ENCODE results near the gene MACROH2A1.

MACROH2A1 gene

DNA sequence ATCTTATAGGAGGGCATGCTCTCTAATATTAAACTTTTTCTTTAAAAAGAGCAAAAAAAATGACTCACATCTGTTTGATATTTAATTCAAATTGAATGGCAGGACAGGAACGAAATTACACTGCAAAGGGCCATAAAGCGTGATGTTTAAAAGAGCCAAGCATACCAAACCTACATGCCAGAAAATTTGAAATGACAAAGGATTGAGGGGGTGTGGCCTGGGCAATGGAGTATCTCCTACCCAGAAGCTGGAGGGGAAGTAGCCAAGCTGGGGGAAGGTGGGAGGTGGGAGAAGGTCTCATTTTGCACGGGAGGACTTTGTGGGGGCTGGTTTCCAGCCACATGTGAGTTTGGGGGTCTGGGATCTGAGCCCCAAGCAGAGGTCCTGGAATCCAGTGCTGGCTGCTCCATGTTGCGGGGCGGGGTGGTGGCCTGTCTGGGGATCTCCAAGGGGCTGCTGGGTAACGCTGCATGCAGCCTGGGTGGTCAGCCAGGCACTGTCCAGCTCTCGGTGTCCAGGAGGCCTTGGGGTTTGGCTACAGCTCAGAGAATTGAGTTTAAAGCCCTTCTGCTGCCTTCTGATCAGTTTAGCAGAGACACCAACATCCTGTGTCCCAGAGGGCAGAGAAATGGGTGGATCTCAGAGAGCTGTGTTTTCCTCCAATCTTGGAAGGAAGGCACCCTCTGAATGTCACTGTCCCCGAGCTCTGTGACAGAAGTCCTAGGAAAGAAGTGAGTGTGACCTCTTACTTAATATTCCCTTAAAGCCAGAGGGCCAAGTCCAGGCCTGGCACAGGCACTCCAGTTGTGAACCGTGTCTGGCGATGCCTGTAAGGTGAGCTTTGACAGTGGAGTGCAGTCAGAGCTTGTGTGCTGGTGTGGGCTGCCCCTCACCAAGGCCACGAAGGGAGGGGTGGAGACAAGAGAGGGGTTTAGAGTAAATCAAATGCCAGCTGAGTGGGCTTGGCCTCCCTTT is 40.5 kb upstream of the MACROH2A1 start:
- no peak for DNase-seq
- H2AFZ ChIP-seq (ENCODE audit: low read length): no peak overlapping the region
- H3F3A ChIP-seq (ENCODE audit: insufficient read depth, low read length): no peaks in the 10 kb centered on the region
- no peak overlapping the region for H3K4me3 ChIP-seq (ENCODE audit: low read length)
- no peak overlapping the region for H3K27ac ChIP-seq (ENCODE audit: low read length)
- TF ChIP-seq EZH2 (optimal IDR thresholded peaks at IDR 0.05; ENCODE audit: low read depth, low read length) (no peak), CTCF (IDR thresholded peaks at IDR 0.05; ENCODE audit: low read length) (no peak), EZH2phosphoT487 (IDR thresholded peaks at IDR 0.05; ENCODE audit: low read length) (no peak)
- H3K9me2 ChIP-seq (replicated peaks; ENCODE audit: insufficient read depth, low read length): no peaks in the 10 kb centered on the region
- H3K4me1 ChIP-seq (ENCODE audit: low read length): no peaks in the 10 kb centered on the region
- no peaks in the 10 kb centered on the region for H4K20me1 ChIP-seq (ENCODE audit: insufficient read depth, low read length)
- no peaks in the 10 kb centered on the region for H3K9me3 ChIP-seq (replicated peaks; ENCODE audit: insufficient read depth, low read length)
- no peak overlapping the region for H3K9ac ChIP-seq (ENCODE audit: low read length)
- H3K4me2 ChIP-seq (ENCODE audit: low read depth, low read length): no peak overlapping the region
- no peaks in the 10 kb centered on the region for H3K79me2 ChIP-seq (ENCODE audit: low read length)
- H3K27me3 ChIP-seq (replicated peaks; ENCODE audit: insufficient read depth, low read length): no peaks in the 10 kb centered on the region
- H3K36me3 ChIP-seq (replicated peaks; ENCODE audit: insufficient read depth, low read length): no peaks in the 10 kb centered on the region

DNA sequence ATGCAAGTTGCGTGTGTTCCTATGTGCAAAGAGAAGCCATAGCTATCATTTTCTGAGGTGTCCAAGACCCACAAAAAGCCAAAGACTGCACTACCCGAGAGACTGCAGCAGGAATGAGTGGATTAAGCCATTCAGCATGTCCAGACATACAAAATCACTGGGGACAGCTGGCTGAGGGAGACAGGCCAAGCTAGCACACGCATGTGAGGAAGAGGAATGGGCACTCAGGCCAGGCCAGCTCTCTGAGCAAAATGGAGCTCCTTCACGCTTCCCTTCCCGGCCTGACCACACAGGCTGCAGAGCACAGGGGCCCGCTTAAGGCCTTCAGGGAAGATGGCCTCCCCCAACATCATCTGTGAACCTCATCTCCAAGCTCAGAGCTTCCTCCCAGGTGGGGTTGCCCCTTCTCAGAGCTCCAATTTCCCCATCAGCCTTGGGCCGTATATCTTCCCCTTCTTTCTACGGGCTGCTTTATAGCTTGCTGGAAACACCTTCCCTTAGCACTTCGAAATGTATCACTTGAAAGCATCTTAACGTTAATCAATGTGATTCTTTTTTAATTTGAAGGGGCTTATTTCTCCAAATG is 39.7 kb upstream of the MACROH2A1 start:
- Histone ChIP-seq H2AFZ (ENCODE audit: low read length) (no peak overlapping the region), H3F3A (ENCODE audit: insufficient read depth, low read length) (no peaks in the 10 kb centered on the region), H3K4me1 (ENCODE audit: low read length) (no peaks in the 10 kb centered on the region), H3K79me2 (ENCODE audit: low read length) (no peaks in the 10 kb centered on the region), H3K9ac (ENCODE audit: low read length) (no peak overlapping the region), H4K20me1 (ENCODE audit: insufficient read depth, low read length) (no peaks in the 10 kb centered on the region), H3K27ac (ENCODE audit: low read length) (no peak overlapping the region), H3K4me2 (ENCODE audit: low read depth, low read length) (no peak overlapping the region), H3K27me3 (replicated peaks; ENCODE audit: insufficient read depth, low read length) (no peaks in the 10 kb centered on the region), H3K4me3 (ENCODE audit: low read length) (no peak overlapping the region), H3K36me3 (replicated peaks; ENCODE audit: insufficient read depth, low read length) (no peaks in the 10 kb centered on the region), H3K9me3 (replicated peaks; ENCODE audit: insufficient read depth, low read length) (no peaks in the 10 kb centered on the region), H3K9me2 (replicated peaks; ENCODE audit: insufficient read depth, low read length) (no peaks in the 10 kb centered on the region)
- no peak for TF ChIP-seq EZH2phosphoT487 (IDR thresholded peaks at IDR 0.05; ENCODE audit: low read length)
- TF ChIP-seq EZH2 (optimal IDR thresholded peaks at IDR 0.05; ENCODE audit: low read depth, low read length): no peak
- TF ChIP-seq CTCF (IDR thresholded peaks at IDR 0.05; ENCODE audit: low read length): no peak
- DNase-seq: no peak

GRCh38 chr5:135437796-135438560 is 38.9 kb upstream of the MACROH2A1 start:
- no peaks in the 10 kb centered on the region for H3K4me1 ChIP-seq (ENCODE audit: low read length)
- H3K27ac ChIP-seq (ENCODE audit: low read length): no peak overlapping the region
- no peaks in the 10 kb centered on the region for H3K36me3 ChIP-seq (replicated peaks; ENCODE audit: insufficient read depth, low read length)
- no peak for TF ChIP-seq EZH2phosphoT487 (IDR thresholded peaks at IDR 0.05; ENCODE audit: low read length)
- TF ChIP-seq EZH2 (optimal IDR thresholded peaks at IDR 0.05; ENCODE audit: low read depth, low read length): no peak
- no peak for TF ChIP-seq CTCF (IDR thresholded peaks at IDR 0.05; ENCODE audit: low read length)
- no peaks in the 10 kb centered on the region for H3K79me2 ChIP-seq (ENCODE audit: low read length)
- H3K4me3 ChIP-seq (ENCODE audit: low read length): no peak overlapping the region
- no peak for DNase-seq
- no peaks in the 10 kb centered on the region for H3F3A ChIP-seq (ENCODE audit: insufficient read depth, low read length)
- no peaks in the 10 kb centered on the region for H3K9me2 ChIP-seq (replicated peaks; ENCODE audit: insufficient read depth, low read length)
- no peak overlapping the region for H3K4me2 ChIP-seq (ENCODE audit: low read depth, low read length)
- H2AFZ ChIP-seq (ENCODE audit: low read length): no peak overlapping the region
- no peak overlapping the region for H3K9ac ChIP-seq (ENCODE audit: low read length)
- H3K9me3 ChIP-seq (replicated peaks; ENCODE audit: insufficient read depth, low read length): no peaks in the 10 kb centered on the region
- H4K20me1 ChIP-seq (ENCODE audit: insufficient read depth, low read length): no peaks in the 10 kb centered on the region
- H3K27me3 ChIP-seq (replicated peaks; ENCODE audit: insufficient read depth, low read length): no peaks in the 10 kb centered on the region
